Liver (tissue), 9 donors: ENCODE measurements around the gene SREBF2. TPM values are rescaled to one million over a fixed set of nuclear protein-coding genes. Genes with fewer than 3 reads are reported as not detected.

ENCODE experiments used
- DNase-seq: peaks from one replicate; pipeline ENCODE4 v3.0.0-alpha.2; 2017; ENCODE audit warnings: low spot score
- H3K27ac ChIP-seq, 2 donors: one replicate each; pipeline ENCODE4 v1.7.0; 2013; ENCODE audit warnings: inconsistent platforms in 2 of 2, low read length in 2 of 2, control low read depth in 1 of 2, low read depth in 1 of 2, mild to moderate bottlenecking in 1 of 2
- H3K27me3 ChIP-seq, 4 donors: one replicate each; pipeline versions ENCODE4 v1.6.1 to v1.7.0; 2013; ENCODE audit warnings: low read length in 3 of 4, inconsistent platforms in 1 of 4, mild to moderate bottlenecking in 1 of 4, moderate library complexity in 1 of 4; ENCODE audit not compliant: control insufficient read depth in 4 of 4, insufficient read depth in 4 of 4
- H3K36me3 ChIP-seq, 4 donors: one replicate each; pipeline versions ENCODE4 v1.6.1 to v1.7.0; 2013; ENCODE audit warnings: low read length in 3 of 4, mild to moderate bottlenecking in 3 of 4, low read depth in 1 of 4, moderate library complexity in 1 of 4; ENCODE audit not compliant: control insufficient read depth in 4 of 4, insufficient read depth in 3 of 4
- H3K4me1 ChIP-seq, 4 donors: one replicate each; pipeline versions ENCODE4 v1.6.1 to v1.7.0; 2013; ENCODE audit warnings: low read length in 3 of 4, mild to moderate bottlenecking in 3 of 4, moderate library complexity in 1 of 4; ENCODE audit not compliant: control insufficient read depth in 4 of 4, insufficient read depth in 4 of 4
- H3K4me3 ChIP-seq, 3 donors: one replicate each; pipeline versions ENCODE4 v1.6.1 to v1.7.0; 2013; ENCODE audit warnings: low read length in 3 of 3, control low read depth in 1 of 3, low read depth in 1 of 3, mild to moderate bottlenecking in 1 of 3
- H3K9ac ChIP-seq, 2 donors: one replicate each; pipeline ENCODE4 v1.7.0; 2013; ENCODE audit warnings: low read length in 2 of 2, mild to moderate bottlenecking in 2 of 2, moderate library complexity in 2 of 2, control low read depth in 1 of 2, low read depth in 1 of 2
- H3K9me3 ChIP-seq, 4 donors: one replicate each; pipeline versions ENCODE4 v1.6.1 to v1.7.0; 2013; ENCODE audit warnings: low read length in 3 of 4; ENCODE audit not compliant: control insufficient read depth in 4 of 4
- EGR1 ChIP-seq, 2 donors: IDR thresholded peaks; 2 replicates each; pipeline ENCODE4 v1.6.1; 2016 to 2018; ENCODE audit warnings: antibody characterized with exemption in 2 of 2, low read depth in 2 of 2
- FOXA1 ChIP-seq: IDR thresholded peaks from 2 replicates; pipeline ENCODE4 v1.6.1; 2016; ENCODE audit warnings: antibody characterized with exemption
- FOXA2 ChIP-seq: IDR thresholded peaks from 2 replicates; pipeline ENCODE4 v1.6.1; 2016; ENCODE audit warnings: antibody characterized with exemption
- GABPA ChIP-seq, 2 donors: IDR thresholded peaks in 1 of 2; conservative IDR thresholded peaks in 1 of 2; 2 replicates each; pipeline ENCODE4 v1.6.1; 2016; ENCODE audit warnings: antibody characterized with exemption in 2 of 2, mild to moderate bottlenecking in 1 of 2, moderate library complexity in 1 of 2
- HNF4A ChIP-seq, 2 donors: conservative IDR thresholded peaks; 2 replicates each; pipeline ENCODE4 v1.6.1; 2016; ENCODE audit warnings: antibody characterized with exemption in 2 of 2, mild to moderate bottlenecking in 2 of 2
- HNF4G ChIP-seq: IDR thresholded peaks from 2 replicates; pipeline ENCODE4 v1.6.1; 2016; ENCODE audit warnings: antibody characterized with exemption
- JUND ChIP-seq, 2 donors: IDR thresholded peaks; 2 replicates each; pipeline ENCODE4 v1.6.1; 2016; ENCODE audit warnings: antibody characterized with exemption in 2 of 2
- NR2F2 ChIP-seq: IDR thresholded peaks from 2 replicates; pipeline ENCODE4 v1.6.1; 2016; ENCODE audit warnings: antibody characterized with exemption
- RAD21 ChIP-seq, 2 donors: IDR thresholded peaks; 2 replicates each; pipeline ENCODE4 v1.6.1; 2016; ENCODE audit warnings: antibody characterized with exemption in 2 of 2, mild to moderate bottlenecking in 2 of 2
- RXRA ChIP-seq, 2 donors: IDR thresholded peaks; 2 replicates each; pipeline ENCODE4 v1.6.1; 2017 to 2018; ENCODE audit warnings: antibody characterized with exemption in 2 of 2, mild to moderate bottlenecking in 1 of 2
- SP1 ChIP-seq: IDR thresholded peaks from 2 replicates; pipeline ENCODE4 v1.6.1; 2018; ENCODE audit warnings: antibody characterized with exemption, mild to moderate bottlenecking
- TAF1 ChIP-seq: conservative IDR thresholded peaks from 2 replicates; pipeline ENCODE4 v1.6.1; 2016; ENCODE audit warnings: antibody characterized with exemption, mild to moderate bottlenecking
- YY1 ChIP-seq: IDR thresholded peaks from 2 replicates; pipeline ENCODE4 v1.6.1; 2016; ENCODE audit warnings: antibody characterized with exemption, mild to moderate bottlenecking
- WGBS: extraction: QIAGEN DNeasy Blood & Tissue Kit; methylation state at CpG from one replicate; pipeline ENCODE4 v1.1.7; 2013; 5-methylcytosine and 5-hydroxymethylcytosine counted together
- polyA plus RNA-seq, 2 donors: library from polyadenylated mRNA; stranded (reverse) in 1 of 2; unstranded in 1 of 2; fragments of 200-250 nt in 1 of 2; fragments of >200 nt in 1 of 2; fragmentation: Nextera tagmentation in 1 of 2; extraction: Ambion mirVana in 1 of 2; gene quantifications; one replicate each; pipeline versions ENCODE4 v1.2.1 to v1.2.3, GENCODE V29; 2013 to 2015
- total RNA-seq, 2 donors: library from RNA; depleted of rRNA; stranded (reverse); fragments of >200 nt; gene quantifications; one replicate each; pipeline ENCODE4 v1.2.3, GENCODE V29; 2014
- TF ChIP-seq, protein P1 (sequence below): IDR thresholded peaks from 2 replicates; pipeline ENCODE4 v1.6.1; 2016; ENCODE audit warnings: antibody characterized with exemption
- TF ChIP-seq, protein P2 (sequence below): IDR thresholded peaks from 2 replicates; pipeline ENCODE4 v1.6.1; 2016; ENCODE audit warnings: antibody characterized with exemption, mild to moderate bottlenecking
- TF ChIP-seq, protein P3 (sequence below): IDR thresholded peaks from 2 replicates; pipeline ENCODE4 v1.6.1; 2016; ENCODE audit warnings: antibody characterized with exemption
- TF ChIP-seq, protein P4 (sequence below): fragments of 150-350 bp; IDR thresholded peaks from 2 replicates; pipeline ENCODE4 v1.5.1; 2017; ENCODE audit warnings: improper control_type of control experiment, low read depth, low read length; ENCODE audit not compliant: missing input control
- TF ChIP-seq, protein P5 (sequence below): IDR thresholded peaks from 2 replicates; pipeline ENCODE4 v1.6.1; 2016; ENCODE audit warnings: antibody characterized with exemption
- donor health status: healthy.
- donor health status: healthy.
- donor health status: healthy.
- donor health status: healthy.
- donor health status: healthy.

The SREBF2 gene
- total and polyA plus RNA-seq, 4 donors = 18.3 to 69.6 (median 57.3) TPM

DNA sequence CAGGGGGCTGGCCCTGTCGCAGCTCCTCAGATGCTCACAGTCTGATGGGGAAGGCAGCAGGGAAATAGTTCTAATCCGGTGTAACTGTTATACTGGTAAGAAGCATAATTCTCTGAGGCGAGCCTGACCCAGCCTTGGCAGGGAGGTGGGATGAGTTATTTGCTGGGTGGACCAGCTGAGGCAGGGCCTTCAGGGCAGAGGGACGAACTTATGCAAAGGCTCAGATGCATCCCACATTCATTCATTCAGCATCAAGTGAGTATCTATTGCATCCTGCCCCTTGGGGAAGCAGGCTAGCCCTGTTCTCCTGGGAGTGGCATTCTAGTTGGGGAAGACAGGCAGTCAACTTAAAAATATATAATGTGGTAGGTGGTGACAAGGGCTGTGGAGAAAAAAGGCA lies 13.6 kb upstream of the SREBF2 start:
- Histone ChIP-seq H3K9ac (no peak overlapping the region), H3K4me3 (no peak overlapping the region), H3K9me3 (no peaks in the 10 kb centered on the region), H3K36me3 (peaks cover 0 to 8% (median 2%) of the 10 kb centered on the region in 4 donors), H3K27ac (no peak overlapping the region), H3K4me1 (no peaks in the 10 kb centered on the region), H3K27me3 (no peaks in the 10 kb centered on the region)
- TF ChIP-seq GABPA (IDR thresholded peaks at IDR 0.05 in 1 of 2, conservative IDR thresholded peaks at IDR 0.05 in 1 of 2) (no peak), SP1 (no peak), JUND (IDR thresholded peaks at IDR 0.05) (no peak), HNF4A (conservative IDR thresholded peaks at IDR 0.05) (no peak), HNF4G (no peak)
- TF ChIP-seq, protein P1, sequence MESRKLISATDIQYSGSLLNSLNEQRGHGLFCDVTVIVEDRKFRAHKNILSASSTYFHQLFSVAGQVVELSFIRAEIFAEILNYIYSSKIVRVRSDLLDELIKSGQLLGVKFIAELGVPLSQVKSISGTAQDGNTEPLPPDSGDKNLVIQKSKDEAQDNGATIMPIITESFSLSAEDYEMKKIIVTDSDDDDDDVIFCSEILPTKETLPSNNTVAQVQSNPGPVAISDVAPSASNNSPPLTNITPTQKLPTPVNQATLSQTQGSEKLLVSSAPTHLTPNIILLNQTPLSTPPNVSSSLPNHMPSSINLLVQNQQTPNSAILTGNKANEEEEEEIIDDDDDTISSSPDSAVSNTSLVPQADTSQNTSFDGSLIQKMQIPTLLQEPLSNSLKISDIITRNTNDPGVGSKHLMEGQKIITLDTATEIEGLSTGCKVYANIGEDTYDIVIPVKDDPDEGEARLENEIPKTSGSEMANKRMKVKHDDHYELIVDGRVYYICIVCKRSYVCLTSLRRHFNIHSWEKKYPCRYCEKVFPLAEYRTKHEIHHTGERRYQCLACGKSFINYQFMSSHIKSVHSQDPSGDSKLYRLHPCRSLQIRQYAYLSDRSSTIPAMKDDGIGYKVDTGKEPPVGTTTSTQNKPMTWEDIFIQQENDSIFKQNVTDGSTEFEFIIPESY = no peak
- no peak for DNase-seq
- 96% methylated on average over 4 of the region's 4 CpGs for WGBS

DNA sequence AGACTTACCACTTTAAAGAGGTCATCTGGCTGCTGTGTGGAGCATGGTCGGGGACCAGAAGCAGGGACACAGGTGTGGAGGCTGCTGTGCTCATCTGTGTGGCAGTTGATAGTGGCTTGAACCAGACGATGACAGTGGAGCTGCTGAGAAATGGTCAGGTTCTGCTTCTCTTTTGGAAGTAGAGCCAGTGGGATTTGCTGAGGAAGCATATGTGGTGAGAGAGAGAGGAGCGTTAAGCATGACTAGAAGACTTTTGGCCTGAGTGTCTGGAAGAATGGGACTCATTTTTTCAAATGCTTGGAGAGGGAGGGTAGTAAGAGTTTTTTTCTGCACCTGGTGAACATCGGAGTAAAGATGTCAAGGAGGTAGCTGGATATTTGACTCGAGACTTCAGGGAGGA lies 12.5 kb upstream of the SREBF2 start:
- H3K27ac ChIP-seq = no peak overlapping the region
- no peaks in the 10 kb centered on the region for H3K9me3 ChIP-seq
- no peaks in the 10 kb centered on the region for H3K27me3 ChIP-seq
- no peak for DNase-seq
- TF ChIP-seq, protein P2, sequence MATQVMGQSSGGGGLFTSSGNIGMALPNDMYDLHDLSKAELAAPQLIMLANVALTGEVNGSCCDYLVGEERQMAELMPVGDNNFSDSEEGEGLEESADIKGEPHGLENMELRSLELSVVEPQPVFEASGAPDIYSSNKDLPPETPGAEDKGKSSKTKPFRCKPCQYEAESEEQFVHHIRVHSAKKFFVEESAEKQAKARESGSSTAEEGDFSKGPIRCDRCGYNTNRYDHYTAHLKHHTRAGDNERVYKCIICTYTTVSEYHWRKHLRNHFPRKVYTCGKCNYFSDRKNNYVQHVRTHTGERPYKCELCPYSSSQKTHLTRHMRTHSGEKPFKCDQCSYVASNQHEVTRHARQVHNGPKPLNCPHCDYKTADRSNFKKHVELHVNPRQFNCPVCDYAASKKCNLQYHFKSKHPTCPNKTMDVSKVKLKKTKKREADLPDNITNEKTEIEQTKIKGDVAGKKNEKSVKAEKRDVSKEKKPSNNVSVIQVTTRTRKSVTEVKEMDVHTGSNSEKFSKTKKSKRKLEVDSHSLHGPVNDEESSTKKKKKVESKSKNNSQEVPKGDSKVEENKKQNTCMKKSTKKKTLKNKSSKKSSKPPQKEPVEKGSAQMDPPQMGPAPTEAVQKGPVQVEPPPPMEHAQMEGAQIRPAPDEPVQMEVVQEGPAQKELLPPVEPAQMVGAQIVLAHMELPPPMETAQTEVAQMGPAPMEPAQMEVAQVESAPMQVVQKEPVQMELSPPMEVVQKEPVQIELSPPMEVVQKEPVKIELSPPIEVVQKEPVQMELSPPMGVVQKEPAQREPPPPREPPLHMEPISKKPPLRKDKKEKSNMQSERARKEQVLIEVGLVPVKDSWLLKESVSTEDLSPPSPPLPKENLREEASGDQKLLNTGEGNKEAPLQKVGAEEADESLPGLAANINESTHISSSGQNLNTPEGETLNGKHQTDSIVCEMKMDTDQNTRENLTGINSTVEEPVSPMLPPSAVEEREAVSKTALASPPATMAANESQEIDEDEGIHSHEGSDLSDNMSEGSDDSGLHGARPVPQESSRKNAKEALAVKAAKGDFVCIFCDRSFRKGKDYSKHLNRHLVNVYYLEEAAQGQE = no peak
- TF ChIP-seq, protein P3, sequence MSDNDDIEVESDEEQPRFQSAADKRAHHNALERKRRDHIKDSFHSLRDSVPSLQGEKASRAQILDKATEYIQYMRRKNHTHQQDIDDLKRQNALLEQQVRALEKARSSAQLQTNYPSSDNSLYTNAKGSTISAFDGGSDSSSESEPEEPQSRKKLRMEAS = no peak
- no peak for TF ChIP-seq FOXA1
- TF ChIP-seq, protein P1 = no peak
- TF ChIP-seq TAF1 = no peak
- TF ChIP-seq, protein P4, sequence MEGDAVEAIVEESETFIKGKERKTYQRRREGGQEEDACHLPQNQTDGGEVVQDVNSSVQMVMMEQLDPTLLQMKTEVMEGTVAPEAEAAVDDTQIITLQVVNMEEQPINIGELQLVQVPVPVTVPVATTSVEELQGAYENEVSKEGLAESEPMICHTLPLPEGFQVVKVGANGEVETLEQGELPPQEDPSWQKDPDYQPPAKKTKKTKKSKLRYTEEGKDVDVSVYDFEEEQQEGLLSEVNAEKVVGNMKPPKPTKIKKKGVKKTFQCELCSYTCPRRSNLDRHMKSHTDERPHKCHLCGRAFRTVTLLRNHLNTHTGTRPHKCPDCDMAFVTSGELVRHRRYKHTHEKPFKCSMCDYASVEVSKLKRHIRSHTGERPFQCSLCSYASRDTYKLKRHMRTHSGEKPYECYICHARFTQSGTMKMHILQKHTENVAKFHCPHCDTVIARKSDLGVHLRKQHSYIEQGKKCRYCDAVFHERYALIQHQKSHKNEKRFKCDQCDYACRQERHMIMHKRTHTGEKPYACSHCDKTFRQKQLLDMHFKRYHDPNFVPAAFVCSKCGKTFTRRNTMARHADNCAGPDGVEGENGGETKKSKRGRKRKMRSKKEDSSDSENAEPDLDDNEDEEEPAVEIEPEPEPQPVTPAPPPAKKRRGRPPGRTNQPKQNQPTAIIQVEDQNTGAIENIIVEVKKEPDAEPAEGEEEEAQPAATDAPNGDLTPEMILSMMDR = no peak
- TF ChIP-seq GABPA (IDR thresholded peaks at IDR 0.05 in 1 of 2, conservative IDR thresholded peaks at IDR 0.05 in 1 of 2) = no peak
- TF ChIP-seq SP1 = no peak
- no peak for TF ChIP-seq YY1
- TF ChIP-seq, protein P5, sequence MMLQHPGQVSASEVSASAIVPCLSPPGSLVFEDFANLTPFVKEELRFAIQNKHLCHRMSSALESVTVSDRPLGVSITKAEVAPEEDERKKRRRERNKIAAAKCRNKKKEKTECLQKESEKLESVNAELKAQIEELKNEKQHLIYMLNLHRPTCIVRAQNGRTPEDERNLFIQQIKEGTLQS = no peak
- TF ChIP-seq JUND (IDR thresholded peaks at IDR 0.05) = no peak
- TF ChIP-seq RAD21 (IDR thresholded peaks at IDR 0.05) = no peak
- TF ChIP-seq HNF4A (conservative IDR thresholded peaks at IDR 0.05) = no peak
- no peak for TF ChIP-seq EGR1 (IDR thresholded peaks at IDR 0.05; ENCODE audit: low read depth in 2 of 2)
- TF ChIP-seq HNF4G = no peak
- no peak for TF ChIP-seq RXRA (IDR thresholded peaks at IDR 0.05)
- TF ChIP-seq FOXA2 = no peak
- TF ChIP-seq NR2F2 = no peak
- H3K4me1 ChIP-seq = no peaks in the 10 kb centered on the region
- peaks cover 0 to 4% (median 2%) of the 10 kb centered on the region in 4 donors for H3K36me3 ChIP-seq
- H3K4me3 ChIP-seq = no peak overlapping the region
- H3K9ac ChIP-seq = no peak overlapping the region
- 90% methylated on average over 5 of the region's 5 CpGs for WGBS
